Stimulated activated CD4-positive, alpha-beta T cell treated with anti-CD3 and anti-CD28 coated beads, Interleukin-4, amount 100 ng/mL, for 48 hours (primary cell): ENCODE data around the gene GFOD2.

Experiments used
- DNase-seq, 2 donors: peaks; one replicate each; pipeline ENCODE4 v3.0.0-alpha.2; 2020; ENCODE audit warnings: low read depth in 2 of 2

Gene GFOD2

DNA sequence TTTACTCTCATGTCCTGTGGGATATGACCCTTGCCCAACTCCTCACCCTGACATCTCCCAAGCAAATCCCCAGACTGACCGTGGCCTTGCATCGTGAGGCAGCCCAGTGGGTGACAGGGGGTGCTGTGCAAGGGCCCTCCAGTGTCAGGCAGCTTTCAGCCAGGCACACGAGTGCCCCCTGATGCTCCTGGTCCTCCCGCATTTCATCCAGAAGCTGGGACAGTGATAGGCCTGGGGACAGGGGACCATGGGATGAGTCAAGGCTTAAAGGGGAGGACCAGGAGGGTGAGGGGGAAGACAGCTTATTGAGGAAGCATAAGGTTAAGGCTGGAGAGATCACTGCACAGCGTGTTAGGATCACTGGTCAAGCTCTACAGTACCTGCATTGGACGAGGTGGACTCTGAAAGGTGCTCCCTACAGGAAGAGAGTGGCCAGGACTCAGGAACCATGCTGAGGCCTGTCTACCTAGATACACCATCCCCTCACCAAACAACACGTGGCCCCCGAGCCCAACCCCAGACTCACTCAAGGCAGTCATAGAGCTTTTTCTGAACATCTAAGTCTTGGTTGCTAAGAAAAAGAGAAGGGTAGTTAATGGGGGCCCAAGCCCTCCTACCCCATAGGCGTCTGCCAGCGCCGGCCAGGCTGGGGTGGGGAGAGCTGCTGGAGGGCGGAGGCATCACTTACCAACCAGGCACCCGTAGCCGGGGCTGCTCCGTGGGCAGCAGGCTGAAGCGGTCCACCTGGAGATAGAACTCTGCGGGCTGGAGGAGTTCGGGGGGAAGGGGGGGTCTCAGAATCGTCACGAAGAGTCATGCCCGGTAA is 60.1 kb downstream of the GFOD2 start:
- no peak for DNase-seq

- DNase-seq, result no peak
Measured at GRCh38 chr16:67657751-67658518, 61.2 kb downstream of the GFOD2 start.

DNA sequence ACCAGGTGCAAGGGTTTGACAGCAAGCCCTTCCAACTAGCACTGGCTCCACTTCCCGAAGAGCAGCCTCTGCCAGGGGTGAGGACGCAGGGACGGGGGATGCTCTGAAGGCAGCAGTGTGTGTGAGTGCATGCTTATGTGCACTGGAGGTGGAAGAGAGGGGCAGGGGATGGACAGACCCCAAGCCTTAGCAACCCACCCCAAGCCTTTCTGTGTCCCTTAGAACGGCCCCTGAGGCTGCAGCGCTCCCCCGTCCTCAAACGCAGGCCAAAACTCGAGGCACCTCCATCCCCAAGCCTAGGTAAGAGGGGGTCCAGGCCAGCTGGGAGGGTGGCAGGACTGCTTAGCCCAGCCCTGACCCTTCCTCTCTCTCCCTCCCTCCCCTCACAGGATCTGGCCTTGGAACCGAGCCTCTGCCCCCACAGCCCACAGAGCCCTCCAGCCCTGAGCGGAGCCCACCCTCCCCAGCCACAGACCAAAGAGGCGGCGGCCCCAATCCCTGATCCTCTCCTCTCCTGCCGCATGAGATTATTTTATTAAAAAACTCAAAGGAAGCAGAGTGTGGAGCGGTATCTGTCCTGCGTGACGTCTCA is 62.0 kb downstream of the GFOD2 start:
- DNase-seq, result no peak

DNA sequence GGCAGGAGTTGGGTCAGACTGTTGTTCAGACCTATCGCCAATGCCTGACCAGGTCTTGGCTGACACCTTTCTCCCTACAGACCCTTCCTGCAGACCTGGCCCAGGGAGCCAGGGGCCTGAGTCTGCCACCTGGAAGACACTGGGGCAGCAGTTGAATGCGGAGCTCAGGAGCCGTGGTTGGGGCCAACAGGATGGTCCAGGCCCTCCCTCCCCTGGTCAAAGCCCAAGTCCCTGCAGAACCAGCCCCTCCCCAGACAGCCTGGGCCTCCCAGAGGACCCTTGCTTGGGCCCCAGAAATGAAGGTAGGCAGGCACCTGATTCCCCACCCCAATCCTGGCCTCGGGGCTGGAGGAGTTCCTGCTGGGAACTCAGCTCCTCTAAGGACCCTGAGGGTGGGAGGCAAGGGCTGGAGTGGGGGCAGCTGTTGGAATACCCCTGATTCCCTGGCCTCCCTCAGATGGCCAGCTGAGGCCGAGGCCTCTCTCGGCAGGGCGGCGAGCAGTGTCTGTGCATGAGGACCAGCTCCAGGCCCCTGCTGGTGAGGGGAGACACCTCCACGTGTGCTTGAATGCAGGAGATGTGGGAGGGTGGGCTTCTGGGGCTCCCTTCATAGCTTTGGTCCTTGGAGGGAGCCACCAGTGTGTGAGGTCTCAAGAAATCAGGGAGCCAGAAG is 62.6 kb downstream of the GFOD2 start:
- no peak for DNase-seq

DNA sequence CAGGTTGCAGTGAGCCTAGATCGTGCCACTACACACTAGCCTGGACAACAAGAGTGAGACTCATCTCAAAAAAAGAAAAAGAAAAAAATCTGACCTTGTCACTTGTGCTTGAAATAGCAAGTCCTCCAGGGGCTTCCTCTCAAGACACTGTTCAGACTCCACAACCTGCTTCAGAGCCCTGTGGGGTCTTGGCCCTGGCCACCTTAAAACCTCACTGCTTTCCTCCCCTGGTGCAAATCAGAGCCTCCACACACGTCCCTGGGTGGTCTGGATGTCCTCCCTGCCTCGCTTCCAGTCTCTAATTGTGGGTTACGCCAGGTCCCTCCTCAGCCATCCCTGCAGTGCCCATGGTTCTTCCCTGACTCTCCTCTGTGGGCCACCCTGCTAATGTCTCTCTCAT is 63.8 kb downstream of the GFOD2 start:
- no peak for DNase-seq

GRCh38 chr16:67654403-67654911 is 64.7 kb downstream of the GFOD2 start:
- no peak for DNase-seq

DNA sequence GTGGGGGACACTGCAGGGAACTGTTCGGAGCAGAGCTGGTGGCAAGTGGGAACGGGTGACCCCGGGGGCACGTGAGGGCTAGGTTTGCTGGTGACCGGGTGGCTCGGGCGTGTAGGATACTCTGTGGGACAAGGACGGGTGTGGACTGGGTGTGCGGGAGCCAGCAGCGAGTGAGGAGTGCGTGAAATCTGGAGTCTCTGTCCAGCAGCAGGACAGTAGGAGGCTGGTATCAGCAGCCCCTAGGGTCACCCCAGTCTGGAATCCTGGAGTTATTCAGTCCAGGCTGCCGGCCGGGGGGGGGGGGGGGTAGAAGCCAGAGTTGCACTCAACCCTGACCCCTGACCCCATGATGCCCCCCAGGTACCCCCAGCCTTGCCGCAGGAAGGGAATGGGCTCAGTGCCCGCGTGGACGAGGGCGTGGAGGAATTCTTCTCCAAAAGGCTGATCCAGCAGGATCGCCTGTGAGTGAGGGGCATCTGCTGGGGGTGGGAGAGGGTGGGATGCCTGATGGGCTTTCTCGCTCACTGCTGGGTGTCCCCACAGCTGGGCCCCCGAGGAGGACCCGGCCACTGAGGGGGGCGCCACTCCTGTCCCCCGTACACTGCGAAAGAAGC is 65.2 kb downstream of the GFOD2 start:
- no peak for DNase-seq

GRCh38 chr16:67653128-67653788 is 65.9 kb downstream of the GFOD2 start:
- DNase-seq, result no peak

GRCh38 chr16:67652578-67653127 is 66.5 kb downstream of the GFOD2 start:
- DNase-seq, result no peak

DNA sequence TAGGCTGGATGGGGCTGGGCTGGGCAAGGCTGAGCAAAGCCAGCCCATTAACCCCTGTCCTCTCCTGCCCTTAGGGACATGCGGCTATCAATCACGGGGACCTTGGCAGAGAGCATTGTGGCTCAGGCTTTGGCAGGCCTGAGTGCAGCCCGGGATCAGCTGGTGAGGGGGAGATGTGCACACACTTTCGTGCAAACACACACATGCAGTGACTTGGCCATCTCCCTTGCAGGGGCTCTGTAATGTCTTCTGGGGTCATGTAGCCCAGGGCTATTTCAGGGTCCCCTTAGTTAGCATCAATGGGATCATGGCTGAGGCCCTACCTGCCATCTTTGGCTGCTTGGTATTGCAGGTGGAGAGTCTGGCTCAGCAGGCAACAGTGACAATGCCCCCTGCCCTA is 67.3 kb downstream of the GFOD2 start:
- DNase-seq, result no peak

- no peak for DNase-seq
Measured at GRCh38 chr16:67651039-67651438, 68.1 kb downstream of the GFOD2 start.

DNA sequence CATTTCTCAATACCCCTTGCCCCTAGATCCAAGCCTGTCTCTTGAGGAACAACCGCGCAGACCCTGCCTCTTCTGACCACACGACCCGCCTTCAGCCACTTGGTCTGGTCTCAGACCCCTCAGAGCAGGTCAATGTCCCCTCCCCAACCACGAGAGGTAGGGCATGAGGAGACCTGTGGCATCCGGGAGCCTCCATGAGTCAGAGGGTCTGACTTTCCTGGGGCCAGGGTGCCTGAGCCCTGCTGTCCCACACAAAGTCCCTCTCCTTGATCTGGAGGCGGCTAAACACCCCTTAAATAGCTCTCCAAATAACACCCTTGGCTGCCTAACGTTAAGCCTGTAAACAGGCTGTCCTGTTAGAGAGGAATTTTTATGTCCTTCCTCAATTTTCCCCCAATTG is 69.1 kb downstream of the GFOD2 start:
- DNase-seq, result no peak

DNA sequence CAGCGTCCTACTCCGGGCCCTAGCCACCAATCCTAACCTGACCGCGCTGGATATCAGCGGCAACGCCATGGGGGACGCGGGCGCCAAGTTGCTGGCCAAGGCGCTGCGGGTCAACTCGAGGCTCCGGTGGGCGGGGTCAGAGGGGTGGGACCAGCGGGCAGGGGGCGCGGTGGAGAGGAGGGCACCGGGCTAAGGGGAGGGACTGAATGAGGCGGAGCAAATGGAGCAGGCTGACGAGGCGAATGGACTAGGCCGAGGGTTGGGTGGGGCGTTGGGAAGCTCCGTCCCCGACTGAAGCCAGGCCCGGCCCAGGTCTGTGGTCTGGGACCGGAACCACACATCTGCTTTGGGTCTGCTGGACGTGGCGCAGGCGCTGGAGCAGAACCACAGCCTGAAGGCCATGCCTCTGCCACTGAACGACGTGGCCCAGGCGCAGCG is 69.6 kb downstream of the GFOD2 start:
- DNase-seq, result no peak

DNA sequence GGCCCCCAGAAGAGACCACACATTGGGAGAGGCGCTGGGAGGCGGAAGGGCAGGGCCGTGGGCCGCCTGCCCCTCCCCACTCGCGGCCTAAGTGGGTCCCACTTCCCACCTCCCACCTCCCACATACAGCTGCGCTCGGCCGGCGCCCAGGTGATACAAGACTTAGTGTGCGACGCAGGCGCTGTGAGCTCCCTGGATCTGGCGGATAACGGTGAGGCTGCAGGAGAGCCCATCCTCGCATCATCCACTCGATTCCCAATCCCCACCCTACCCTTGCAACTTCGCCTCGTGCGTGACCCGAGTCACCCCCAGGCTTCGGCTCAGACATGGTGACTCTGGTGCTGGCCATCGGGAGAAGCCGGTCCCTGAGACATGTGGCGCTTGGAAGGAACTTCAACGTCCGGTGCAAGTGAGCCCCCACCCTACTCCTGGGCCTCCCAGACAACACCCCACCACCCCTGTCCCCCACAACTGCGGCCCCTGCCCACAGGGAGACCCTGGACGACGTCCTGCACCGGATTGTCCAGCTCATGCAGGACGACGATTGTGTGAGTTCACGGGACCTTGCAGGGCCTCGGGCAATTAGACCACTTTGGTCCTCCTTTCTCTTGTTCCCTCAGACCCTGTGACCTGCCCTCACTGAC is 70.2 kb downstream of the GFOD2 start:
- no peak for DNase-seq

GRCh38 chr16:67648088-67648763 is 70.9 kb downstream of the GFOD2 start:
- no peak for DNase-seq

GRCh38 chr16:67647681-67648080 is 71.4 kb downstream of the GFOD2 start:
- DNase-seq, result no peak

GRCh38 chr16:67647111-67647651 is 71.9 kb downstream of the GFOD2 start:
- DNase-seq, result no peak

- no peak for DNase-seq
Measured at GRCh38 chr16:67645397-67646121, 73.6 kb downstream of the GFOD2 start.

GRCh38 chr16:67644038-67644437 is 75.1 kb downstream of the GFOD2 start:
- DNase-seq, result no peak
